ENCODE results near the gene SH3BP4.
"Not testable (repeated sequence)": the region's sequence is repeated elsewhere in the genome, so short reads cannot be mapped to it uniquely, and the experiment has no call there.

Gene SH3BP4

GRCh38 chr2:235043762-235044500 lies 92.1 kb downstream of the SH3BP4 start:
- DNase-seq = no peak

GRCh38 chr2:235044501-235045271 lies 92.9 kb downstream of the SH3BP4 start:
- no peak for DNase-seq

GRCh38 chr2:235045336-235045972 lies 93.6 kb downstream of the SH3BP4 start:
- no peak for DNase-seq

GRCh38 chr2:235045973-235046343 lies 94.1 kb downstream of the SH3BP4 start:
- DNase-seq = no peak

- DNase-seq = no peak
These were observed 94.8 kb downstream of the SH3BP4 start for GRCh38 chr2:235046589-235046988.

- DNase-seq = no peak
These were observed 95.6 kb downstream of the SH3BP4 start for GRCh38 chr2:235047171-235048160.

GRCh38 chr2:235048549-235048948 lies 96.7 kb downstream of the SH3BP4 start:
- DNase-seq = no peak

GRCh38 chr2:235049069-235049468 lies 97.3 kb downstream of the SH3BP4 start:
- DNase-seq = no peak

GRCh38 chr2:235049719-235050118 lies 97.9 kb downstream of the SH3BP4 start:
- DNase-seq = no peak

GRCh38 chr2:235050980-235051351 lies 99.1 kb downstream of the SH3BP4 start:
- no peak for DNase-seq

GRCh38 chr2:235051436-235052260 lies 99.8 kb downstream of the SH3BP4 start:
- DNase-seq = no peak

- no peak for DNase-seq
These were observed 100.9 kb downstream of the SH3BP4 start for GRCh38 chr2:235052514-235053354.

GRCh38 chr2:235053651-235054050 lies 101.8 kb downstream of the SH3BP4 start:
- DNase-seq = no peak

GRCh38 chr2:235054475-235054874 lies 102.7 kb downstream of the SH3BP4 start:
- no peak for DNase-seq

- DNase-seq = no peak
These were observed 103.1 kb downstream of the SH3BP4 start for GRCh38 chr2:235054919-235055318.

- no peak for DNase-seq
These were observed 104.2 kb downstream of the SH3BP4 start for GRCh38 chr2:235055891-235056516.

- DNase-seq = no peak
These were observed 105.0 kb downstream of the SH3BP4 start for GRCh38 chr2:235056768-235057167.

GRCh38 chr2:235057616-235058015 lies 105.8 kb downstream of the SH3BP4 start:
- not testable (repeated sequence) for DNase-seq

- DNase-seq = no peak
These were observed 107.3 kb downstream of the SH3BP4 start for GRCh38 chr2:235059161-235059560.

- no peak for DNase-seq
These were observed 109.8 kb downstream of the SH3BP4 start for GRCh38 chr2:235061656-235062055.
